Ascending aorta (tissue), 2 donors: ENCODE measurements around the gene SYNGR3. TPM values are rescaled to one million over a fixed set of nuclear protein-coding genes. Genes with fewer than 3 reads are reported as not detected.

Source experiments
- DNase-seq, 2 donors: peaks; one replicate each; pipeline ENCODE4 v3.0.0-alpha.2; 2019; ENCODE audit warnings: low spot score in 2 of 2
- H3K27ac ChIP-seq, 2 donors: fragments of 200-600 bp; sonication (generic); one replicate each; pipeline ENCODE4 v1.5.1; 2016 to 2017; ENCODE audit warnings: mild to moderate bottlenecking in 1 of 2
- H3K27me3 ChIP-seq: fragments of 200-600 bp; sonication (generic); one replicate; pipeline ENCODE4 v1.5.1; 2017
- H3K36me3 ChIP-seq, 2 donors: fragments of 200-600 bp; sonication (generic); one replicate each; pipeline ENCODE4 v1.5.1; 2016
- H3K4me1 ChIP-seq, 2 donors: fragments of 200-600 bp; sonication (generic); one replicate each; pipeline ENCODE4 v1.5.1; 2016 to 2017; ENCODE audit warnings: mild to moderate bottlenecking in 1 of 2
- H3K4me3 ChIP-seq, 2 donors: fragments of 200-600 bp; sonication (generic); one replicate each; pipeline ENCODE4 v1.5.1; 2016 to 2017; ENCODE audit warnings: mild to moderate bottlenecking in 1 of 2
- H3K9me3 ChIP-seq, 2 donors: fragments of 200-600 bp; sonication (generic); one replicate each; pipeline ENCODE4 v1.5.1; 2016
- CTCF ChIP-seq, 3 experiments: fragments of 200-600 bp in 2 of 3; fragments of 450-650 bp in 1 of 3; sonication (generic) in 2 of 3; IDR thresholded peaks; one replicate each; pipeline ENCODE4 v1.5.1; 2016 to 2019; ENCODE audit warnings: antibody characterized with exemption in 3 of 3, mild to moderate bottlenecking in 1 of 3, moderate library complexity in 1 of 3
- intact Hi-C: fragments of 100-400 bp; cut with DNase I; formaldehyde crosslinking; loops from one replicate; pipeline ENCODE4 v1.15.1; 2023
- total RNA-seq: library from RNA; depleted of rRNA; stranded (reverse); fragments of >200 nt; gene quantifications from one replicate; pipeline ENCODE4 v1.1.0, GENCODE V29; 2016

Gene SYNGR3
- total RNA-seq, 1 donor from 2014 or later, result 0.32 TPM

GRCh38 chr16:1974157-1975070 lies 15.4 kb upstream of the SYNGR3 start:
- DNase-seq, result no peak
- intact Hi-C loops, result loop anchor here (5.0 kb wide), 1 partner anchor 248 kb away; the partner anchor contains the start of gene E4F1
- Histone ChIP-seq H3K9me3 (no peaks in the 10 kb centered on the region), H3K4me3 (no peak overlapping the region), H3K27ac (no peak overlapping the region), H3K27me3 (no peaks in the 10 kb centered on the region), H3K4me1 (peaks cover 14 to 16% of the 10 kb centered on the region in 2 donors), H3K36me3 (peaks cover 43 to 49% of the 10 kb centered on the region in 2 donors)
- TF ChIP-seq CTCF (IDR thresholded peaks at IDR 0.05), result no peak

- Histone ChIP-seq H3K36me3 (peaks cover 43 to 49% of the 10 kb centered on the region in 2 donors), H3K4me1 (peaks cover 14 to 16% of the 10 kb centered on the region in 2 donors), H3K27ac (no peak overlapping the region), H3K9me3 (no peaks in the 10 kb centered on the region), H3K4me3 (no peak overlapping the region), H3K27me3 (peaks cover 10% of the 10 kb centered on the region)
- intact Hi-C loops, result no loop called here
- no peak for DNase-seq
- TF ChIP-seq CTCF (IDR thresholded peaks at IDR 0.05), result no peak
Measured at GRCh38 chr16:1975432-1976215, 14.1 kb upstream of the SYNGR3 start.

GRCh38 chr16:1976216-1976520 lies 13.6 kb upstream of the SYNGR3 start:
- Histone ChIP-seq H3K36me3 (peaks cover 43 to 49% of the 10 kb centered on the region in 2 donors), H3K4me3 (no peak overlapping the region), H3K4me1 (peaks cover 10 to 11% of the 10 kb centered on the region in 2 donors), H3K27me3 (peaks cover 15% of the 10 kb centered on the region), H3K27ac (no peak overlapping the region), H3K9me3 (no peaks in the 10 kb centered on the region)
- DNase-seq, result no peak
- TF ChIP-seq CTCF (IDR thresholded peaks at IDR 0.05), result no peak
- intact Hi-C loops, result no loop called here

GRCh38 chr16:1976951-1977874 lies 12.6 kb upstream of the SYNGR3 start:
- H3K4me3 ChIP-seq, result no peak overlapping the region
- peaks cover 17% of the 10 kb centered on the region for H3K27me3 ChIP-seq
- no peak for TF ChIP-seq CTCF (IDR thresholded peaks at IDR 0.05)
- H3K36me3 ChIP-seq, result peaks cover 43 to 49% of the 10 kb centered on the region in 2 donors
- DNase-seq, result no peak
- intact Hi-C loops, result no loop called here
- H3K27ac ChIP-seq, result no peak overlapping the region
- H3K4me1 ChIP-seq, result peaks cover 8% of the 10 kb centered on the region in 2 donors
- no peaks in the 10 kb centered on the region for H3K9me3 ChIP-seq

- no peaks in the 10 kb centered on the region for H3K9me3 ChIP-seq
- H3K36me3 ChIP-seq, result peaks cover 43 to 49% of the 10 kb centered on the region in 2 donors
- TF ChIP-seq CTCF (IDR thresholded peaks at IDR 0.05), result no peak
- no peak overlapping the region for H3K4me3 ChIP-seq
- peaks cover 17% of the 10 kb centered on the region for H3K27me3 ChIP-seq
- no peak overlapping the region for H3K27ac ChIP-seq
- no peak for DNase-seq
- intact Hi-C loops, result no loop called here
- H3K4me1 ChIP-seq, result peaks cover 1% of the 10 kb centered on the region in 2 donors
Measured at GRCh38 chr16:1977875-1978268, 11.9 kb upstream of the SYNGR3 start.
